ENCODE data around the gene COMMD3. TPM values are rescaled to one million over a fixed set of nuclear protein-coding genes. Genes with fewer than 3 reads are reported as not detected.

The COMMD3 gene
- total and polyA plus RNA-seq, 2 donors (not counting 1 experiment from before 2014, with no cell fraction given) = 46.0 to 74.3 TPM

DNA sequence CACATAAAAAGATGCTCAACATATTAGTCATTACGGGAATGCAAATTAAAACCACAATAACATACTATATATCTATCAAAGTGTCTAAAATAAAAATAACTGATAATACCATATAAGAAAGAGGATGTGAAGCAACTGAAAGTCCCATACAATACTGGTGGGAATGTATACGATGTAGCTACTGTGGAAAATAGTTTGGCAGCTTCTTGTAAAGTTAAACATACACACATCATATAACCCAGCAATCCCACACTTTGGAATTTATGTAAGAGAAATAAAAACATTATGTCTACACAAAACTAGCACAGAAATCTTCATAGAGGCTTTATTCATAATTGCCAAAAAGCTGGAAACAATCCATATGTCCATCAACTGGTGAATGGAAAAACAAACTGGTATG is 10.5 kb upstream of the COMMD3 start:
- H4K20me1 ChIP-seq (ENCODE audit: control insufficient read depth, insufficient read depth, low read length, poor library complexity, severe bottlenecking) = no peaks in the 10 kb centered on the region
- no peak for DNase-seq
- H3K36me3 ChIP-seq (replicated peaks in 1 of 2; ENCODE audit: control extremely low read depth in 1 of 2, control insufficient read depth in 1 of 2, extremely low read depth in 1 of 2, insufficient read depth in 2 of 2, low read length in 1 of 2) = no peaks in the 10 kb centered on the region
- H3K4me1 Mint-ChIP-seq = no peaks in the 10 kb centered on the region
- H3K9me3 Mint-ChIP-seq (ENCODE audit: insufficient read depth) = no peaks in the 10 kb centered on the region
- H3K27me3 Mint-ChIP-seq = no peaks in the 10 kb centered on the region
- H3K9ac ChIP-seq (ENCODE audit: low read length) = no peak overlapping the region
- no peak overlapping the region for H3K4me3 ChIP-seq (ENCODE audit: control extremely low read depth in 1 of 5, extremely low read depth in 1 of 5, insufficient read depth in 1 of 5, low read depth in 2 of 5, low read length in 4 of 5)
- no peak for ATAC-seq (ENCODE audit: low read depth)
- no peak overlapping the region for H3K4me3 Mint-ChIP-seq
- no CpG with 5 or more reads among the region's 2 CpGs for WGBS (ENCODE audit: insufficient coverage)
- POLR2A ChIA-PET = no interaction called here
- no peaks in the 10 kb centered on the region for H3K27me3 ChIP-seq (replicated peaks in 1 of 4; ENCODE audit: control extremely low read depth in 1 of 4, control insufficient read depth in 3 of 4, insufficient read depth in 4 of 4, low read length in 3 of 4)
- H3K79me2 ChIP-seq (ENCODE audit: control insufficient read depth, insufficient read depth, low read length) = no peaks in the 10 kb centered on the region
- TF ChIP-seq, protein P1, sequence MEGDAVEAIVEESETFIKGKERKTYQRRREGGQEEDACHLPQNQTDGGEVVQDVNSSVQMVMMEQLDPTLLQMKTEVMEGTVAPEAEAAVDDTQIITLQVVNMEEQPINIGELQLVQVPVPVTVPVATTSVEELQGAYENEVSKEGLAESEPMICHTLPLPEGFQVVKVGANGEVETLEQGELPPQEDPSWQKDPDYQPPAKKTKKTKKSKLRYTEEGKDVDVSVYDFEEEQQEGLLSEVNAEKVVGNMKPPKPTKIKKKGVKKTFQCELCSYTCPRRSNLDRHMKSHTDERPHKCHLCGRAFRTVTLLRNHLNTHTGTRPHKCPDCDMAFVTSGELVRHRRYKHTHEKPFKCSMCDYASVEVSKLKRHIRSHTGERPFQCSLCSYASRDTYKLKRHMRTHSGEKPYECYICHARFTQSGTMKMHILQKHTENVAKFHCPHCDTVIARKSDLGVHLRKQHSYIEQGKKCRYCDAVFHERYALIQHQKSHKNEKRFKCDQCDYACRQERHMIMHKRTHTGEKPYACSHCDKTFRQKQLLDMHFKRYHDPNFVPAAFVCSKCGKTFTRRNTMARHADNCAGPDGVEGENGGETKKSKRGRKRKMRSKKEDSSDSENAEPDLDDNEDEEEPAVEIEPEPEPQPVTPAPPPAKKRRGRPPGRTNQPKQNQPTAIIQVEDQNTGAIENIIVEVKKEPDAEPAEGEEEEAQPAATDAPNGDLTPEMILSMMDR (IDR thresholded peaks at IDR 0.05) = no peak
- no peak for TF ChIP-seq EZH2 (IDR thresholded peaks at IDR 0.05; ENCODE audit: borderline replicate concordance, insufficient read depth, low read depth, low read length, poor library complexity, severe bottlenecking)
- H3K9me3 ChIP-seq (ENCODE audit: control extremely low read depth in 1 of 3, control insufficient read depth in 2 of 3, insufficient read depth in 1 of 3, low read length in 2 of 3) = peaks cover 0 to 2% (median 0%) of the 10 kb centered on the region in 3 donors
- intact Hi-C loops (cut with micrococcal nuclease) = no loop called here
- H3K27ac Mint-ChIP-seq = no peak overlapping the region
- CTCF ChIA-PET = no interaction called here
- H3K4me1 ChIP-seq (ENCODE audit: control insufficient read depth in 2 of 2, insufficient read depth in 2 of 2, low read length in 2 of 2) = no peaks in the 10 kb centered on the region
- H3K27ac ChIP-seq (ENCODE audit: low read length in 2 of 2) = no peak overlapping the region
- H2AFZ ChIP-seq (ENCODE audit: insufficient read depth, low read depth, low read length, poor library complexity, severe bottlenecking) = no peak overlapping the region
- no peak overlapping the region for H3K4me2 ChIP-seq (replicated peaks; ENCODE audit: low read depth, low read length, poor library complexity, severe bottlenecking)

DNA sequence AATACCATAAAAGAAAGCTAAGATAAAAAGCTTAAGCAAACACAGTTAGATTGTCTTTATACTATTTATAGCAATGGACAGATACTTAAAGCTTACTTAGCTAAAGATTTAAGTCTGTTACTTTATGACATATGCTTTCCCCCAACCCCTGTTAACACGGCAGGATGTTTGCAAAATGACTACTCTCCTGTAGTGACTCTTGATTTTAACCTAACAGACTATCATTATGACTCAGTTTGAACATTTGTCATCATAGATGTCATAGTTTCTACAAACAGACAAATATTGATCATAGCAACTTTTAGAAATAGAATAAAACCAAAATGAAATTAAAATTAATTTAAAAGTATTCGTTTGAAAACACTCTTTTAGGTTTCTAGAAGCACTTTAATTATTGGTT is 7.8 kb upstream of the COMMD3 start:
- intact Hi-C loops (cut with micrococcal nuclease) = no loop called here
- Histone ChIP-seq H3K27ac (ENCODE audit: low read length in 2 of 2) (no peak overlapping the region), H3K9ac (ENCODE audit: low read length) (no peak overlapping the region), H3K4me2 (replicated peaks; ENCODE audit: low read depth, low read length, poor library complexity, severe bottlenecking) (no peak overlapping the region), H3K4me3 (ENCODE audit: control extremely low read depth in 1 of 5, extremely low read depth in 1 of 5, insufficient read depth in 1 of 5, low read depth in 2 of 5, low read length in 4 of 5) (no peak overlapping the region), H3K9me3 (ENCODE audit: control extremely low read depth in 1 of 3, control insufficient read depth in 2 of 3, insufficient read depth in 1 of 3, low read length in 2 of 3) (no peaks in the 10 kb centered on the region), H3K36me3 (replicated peaks in 1 of 2; ENCODE audit: control extremely low read depth in 1 of 2, control insufficient read depth in 1 of 2, extremely low read depth in 1 of 2, insufficient read depth in 2 of 2, low read length in 1 of 2) (no peaks in the 10 kb centered on the region), H2AFZ (ENCODE audit: insufficient read depth, low read depth, low read length, poor library complexity, severe bottlenecking) (no peak overlapping the region), H3K4me1 (ENCODE audit: control insufficient read depth in 2 of 2, insufficient read depth in 2 of 2, low read length in 2 of 2) (no peaks in the 10 kb centered on the region), H3K27me3 (replicated peaks in 1 of 4; ENCODE audit: control extremely low read depth in 1 of 4, control insufficient read depth in 3 of 4, insufficient read depth in 4 of 4, low read length in 3 of 4) (no peaks in the 10 kb centered on the region), H4K20me1 (ENCODE audit: control insufficient read depth, insufficient read depth, low read length, poor library complexity, severe bottlenecking) (no peaks in the 10 kb centered on the region), H3K79me2 (ENCODE audit: control insufficient read depth, insufficient read depth, low read length) (no peaks in the 10 kb centered on the region)
- WGBS (ENCODE audit: insufficient coverage) = no CpG with 5 or more reads among the region's 2 CpGs
- Mint-ChIP-seq H3K27ac (no peak overlapping the region), H3K27me3 (no peaks in the 10 kb centered on the region), H3K4me1 (no peaks in the 10 kb centered on the region), H3K4me3 (no peak overlapping the region), H3K9me3 (ENCODE audit: insufficient read depth) (no peaks in the 10 kb centered on the region)
- CTCF ChIA-PET = no interaction called here
- TF ChIP-seq, protein P1 (IDR thresholded peaks at IDR 0.05) = no peak
- TF ChIP-seq EZH2 (IDR thresholded peaks at IDR 0.05; ENCODE audit: borderline replicate concordance, insufficient read depth, low read depth, low read length, poor library complexity, severe bottlenecking) = no peak
- DNase-seq = no peak
- POLR2A ChIA-PET = no interaction called here
- ATAC-seq (ENCODE audit: low read depth) = no peak

Data from B cell (primary cell).